IMR-90 (cell line): ENCODE data around the gene TEX261. TPM values are rescaled to one million over a fixed set of nuclear protein-coding genes. Genes with fewer than 3 reads are reported as not detected.

ENCODE experiments used
- ATAC-seq: fragments of 200-7000 bp; cut with Tn5 transposase; 2 replicates; pipeline ENCODE4 v1.9.1; 2020; ENCODE audit warnings: low read depth, mild to moderate bottlenecking, moderate library complexity
- BruUV-seq: library from RNA; stranded (reverse); fragments of 400-500 nt; replicated peaks from 2 replicates; lab custom pipeline; 2021; lab: Mats Ljungman, UMichigan
- CTCF ChIA-PET: fragments of 300-600 bp; formaldehyde crosslinking; extraction: SDS; loops from one replicate; lab custom pipeline; 2021; ENCODE audit warnings: antibody characterized with exemption; lab: Yijun Ruan, JAX
- POLR2A ChIA-PET: fragments of 300-600 bp; sonication (Branson Sonifier 250); formaldehyde crosslinking; loops from one replicate; lab custom pipeline; 2022; ENCODE audit warnings: antibody characterized with exemption; ENCODE audit not compliant: unreplicated experiment; lab: Charles Lee
- DNase-seq: peaks from one replicate; pipeline ENCODE4 v3.0.0; 2013
- H2AFZ ChIP-seq: replicated peaks from 2 replicates; pipeline ENCODE3; 2013; ENCODE audit warnings: low read length, mild to moderate bottlenecking; ENCODE audit not compliant: poor library complexity
- H2AK5ac ChIP-seq: 2 replicates; pipeline ENCODE4 v1.6.1; 2013; ENCODE audit warnings: low read depth, low read length, inconsistent platforms
- H2AK9ac ChIP-seq: replicated peaks from 2 replicates; pipeline ENCODE3; 2013; ENCODE audit warnings: mild to moderate bottlenecking, low read depth, low read length, moderate library complexity; ENCODE audit not compliant: poor library complexity
- H2BK120ac ChIP-seq: 2 replicates; pipeline ENCODE4 v1.6.1; 2013; ENCODE audit warnings: low read depth, low read length, inconsistent platforms
- H2BK15ac ChIP-seq: 3 replicates; pipeline ENCODE4 v1.6.1; 2013; ENCODE audit warnings: low read depth, low read length, inconsistent platforms
- H2BK20ac ChIP-seq: 2 replicates; pipeline ENCODE4 v1.6.1; 2013; ENCODE audit warnings: low read depth, mild to moderate bottlenecking, inconsistent platforms, low read length, moderate library complexity
- H2BK5ac ChIP-seq: 2 replicates; pipeline ENCODE4 v1.6.1; 2013; ENCODE audit warnings: mild to moderate bottlenecking, low read depth, low read length, inconsistent platforms; ENCODE audit not compliant: poor library complexity, severe bottlenecking
- H3K14ac ChIP-seq: replicated peaks from 2 replicates; pipeline ENCODE4 v1.6.1; 2013; ENCODE audit warnings: low read depth, low read length, inconsistent platforms
- H3K18ac ChIP-seq: 2 replicates; pipeline ENCODE4 v1.6.1; 2013; ENCODE audit warnings: low read depth, low read length, control low read depth
- H3K23ac ChIP-seq: 2 replicates; pipeline ENCODE4 v1.6.1; 2013; ENCODE audit warnings: low read depth, low read length, inconsistent platforms
- H3K27ac ChIP-seq: 2 replicates; pipeline ENCODE4 v1.5.1; 2013; ENCODE audit warnings: mild to moderate bottlenecking, control low read depth, low read length; ENCODE audit not compliant: insufficient read depth
- H3K27me3 ChIP-seq: 2 replicates; pipeline ENCODE4 v1.6.1; 2013; ENCODE audit warnings: low read length; ENCODE audit not compliant: control insufficient read depth, insufficient read depth
- H3K36me3 ChIP-seq: 2 replicates; pipeline ENCODE4 v1.6.1; 2013; ENCODE audit warnings: low read length, mixed read lengths; ENCODE audit not compliant: control insufficient read depth, insufficient read depth
- H3K4ac ChIP-seq: 2 replicates; pipeline ENCODE4 v1.6.1; 2013; ENCODE audit warnings: low read depth, low read length, inconsistent platforms
- H3K4me1 ChIP-seq: 2 replicates; pipeline ENCODE4 v1.6.1; 2013; ENCODE audit warnings: low read length, mixed read lengths; ENCODE audit not compliant: control insufficient read depth, insufficient read depth
- H3K4me2 ChIP-seq: 2 replicates; pipeline ENCODE4 v1.6.1; 2013; ENCODE audit warnings: low read depth, mild to moderate bottlenecking, control low read depth, low read length, moderate library complexity
- H3K4me3 ChIP-seq: 2 replicates; pipeline ENCODE4 v1.5.1; 2013; ENCODE audit warnings: low read depth, mild to moderate bottlenecking, control low read depth, low read length, moderate library complexity; ENCODE audit not compliant: insufficient read depth
- H3K56ac ChIP-seq: 2 replicates; pipeline ENCODE4 v1.6.1; 2013; ENCODE audit warnings: low read length, inconsistent platforms; ENCODE audit not compliant: insufficient read depth; ENCODE audit errors: extremely low read depth
- H3K79me1 ChIP-seq, 2 experiments: 2 replicates each; pipeline ENCODE4 v1.6.1; 2013; ENCODE audit warnings: low read length in 2 of 2, inconsistent platforms in 1 of 2, low read depth in 1 of 2
- H3K9ac ChIP-seq: 2 replicates; pipeline ENCODE4 v1.6.1; 2013; ENCODE audit warnings: low read depth, low read length, control low read depth
- H3K9me1 ChIP-seq: 2 replicates; pipeline ENCODE4 v1.6.1; 2013; ENCODE audit warnings: low read length, inconsistent platforms; ENCODE audit not compliant: insufficient read depth
- H3K9me3 ChIP-seq: 2 replicates; pipeline ENCODE4 v1.6.1; 2013; ENCODE audit warnings: low read length; ENCODE audit not compliant: control insufficient read depth, insufficient read depth
- H4K20me1 ChIP-seq: 2 replicates; pipeline ENCODE4 v1.6.1; 2013; ENCODE audit warnings: low read length, inconsistent platforms; ENCODE audit not compliant: insufficient read depth
- H4K5ac ChIP-seq: 2 replicates; pipeline ENCODE4 v1.6.1; 2013; ENCODE audit warnings: mild to moderate bottlenecking, low read depth, low read length, control low read depth
- H4K8ac ChIP-seq, 2 experiments: 2 replicates each; pipeline ENCODE4 v1.6.1; 2013; ENCODE audit warnings: low read depth in 2 of 2, low read length in 2 of 2, control low read depth in 1 of 2, inconsistent platforms in 1 of 2
- H4K91ac ChIP-seq: 2 replicates; pipeline ENCODE4 v1.6.1; 2013; ENCODE audit warnings: low read depth, low read length, inconsistent platforms; ENCODE audit not compliant: insufficient read depth
- FOS ChIP-seq: fragments of 150-350 bp; IDR thresholded peaks from 2 replicates; pipeline ENCODE4 v1.6.1; 2016; ENCODE audit warnings: low read depth, low read length
- WGBS, 2 experiments: methylation state at CpG; one replicate each; pipeline versions ENCODE4 v1.1.5 to v1.1.7; 2013; ENCODE audit warnings: missing lambda C conversion rate in 2 of 2; ENCODE audit not compliant: insufficient read length in 1 of 2; ENCODE audit errors: extremely low coverage in 2 of 2; 5-methylcytosine and 5-hydroxymethylcytosine counted together
- dilution Hi-C: fragments of 300-500 bp; cut with HindIII; formaldehyde crosslinking; loops from one replicate; pipeline ENCODE4 v1.14.3; 2018; ENCODE audit warnings: low sequenced_read_pairs; ENCODE audit not compliant: unreplicated experiment
- in situ Hi-C: fragments of 300-500 bp; cut with MboI; formaldehyde crosslinking; loops from 3 replicates; pipeline ENCODE4 v1.14.3; 2019; ENCODE audit warnings: low sequenced_read_pairs, inconsistent platforms, mixed read lengths
- intact Hi-C: fragments of 100-400 bp; cut with micrococcal nuclease; formaldehyde crosslinking; loops from 2 replicates; pipeline ENCODE4 v1.10.0; 2022
- polyA plus RNA-seq, 3 experiments: library from polyadenylated mRNA; depleted of rRNA; stranded (reverse); fragments of >200 nt; gene quantifications; 2 replicates each; pipeline ENCODE4 v1.2.3, GENCODE V29; 2012; ENCODE audit warnings: low replicate concordance in 1 of 3
- total RNA-seq: library from RNA; depleted of rRNA; stranded (reverse); fragments of >200 nt; gene quantifications from 2 replicates; pipeline ENCODE4 v1.2.3, GENCODE V29; 2012

The TEX261 gene
- total and polyA plus RNA-seq, 2 of the 4 experiments (the other 2 are of a cell fraction), result 26.3 to 69.8 TPM

DNA sequence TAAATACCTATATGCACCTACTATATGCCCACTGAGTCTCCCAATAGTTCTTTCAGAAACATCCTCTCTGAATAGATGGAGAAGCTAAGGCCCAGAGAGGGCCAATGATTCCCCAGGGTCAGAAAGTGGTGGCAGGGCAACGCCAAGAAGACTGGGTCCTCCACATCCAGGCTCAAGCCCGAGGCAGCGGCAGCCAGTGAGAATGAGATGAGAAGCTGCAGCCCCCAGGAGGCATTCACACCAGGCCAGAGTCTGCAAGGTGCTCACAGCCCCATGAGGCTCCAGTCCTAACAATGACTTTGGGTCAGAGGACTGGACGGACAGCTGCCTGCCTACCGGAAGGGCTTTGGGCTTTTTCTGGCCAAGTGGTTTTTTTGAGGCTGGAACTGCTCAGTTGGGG is 3.5 kb downstream of the TEX261 start:
- no peak overlapping the region for H2BK20ac ChIP-seq
- no peak overlapping the region for H3K23ac ChIP-seq
- H4K91ac ChIP-seq, result no peak overlapping the region
- DNase-seq, result no peak
- no peaks in the 10 kb centered on the region for H3K9me3 ChIP-seq
- peaks cover 11% of the 10 kb centered on the region for H3K4me1 ChIP-seq
- BruUV-seq, result no TSS peak
- in situ Hi-C loops, result no loop called here
- H3K9me1 ChIP-seq, result peaks cover 10% of the 10 kb centered on the region; the same call in 1 of the 2 replicates
- POLR2A ChIA-PET, result no interaction called here
- no peaks in the 10 kb centered on the region for H3K27me3 ChIP-seq
- H2AK5ac ChIP-seq, result no peak overlapping the region
- peaks cover 21% of the 10 kb centered on the region for H4K20me1 ChIP-seq
- no peak for TF ChIP-seq FOS
- no peak overlapping the region for H4K8ac ChIP-seq
- WGBS, 2 experiments, result 100% methylated on average over 4 of the region's 5 CpGs; no CpG with 5 or more reads in 1 of the 2 experiments
- H3K56ac ChIP-seq, result no peak overlapping the region
- H2AFZ ChIP-seq, result no peak overlapping the region
- no peak overlapping the region for H3K14ac ChIP-seq
- no peak for ATAC-seq
- no peak overlapping the region for H3K4me3 ChIP-seq
- H3K36me3 ChIP-seq, result peaks cover 43% of the 10 kb centered on the region
- H3K27ac ChIP-seq, result no peak overlapping the region
- CTCF ChIA-PET, result no interaction called here
- no peak overlapping the region for H2BK15ac ChIP-seq
- peaks cover 18 to 32% of the 10 kb centered on the region in 2 experiments for H3K79me1 ChIP-seq
- no peak overlapping the region for H3K4me2 ChIP-seq
- H2BK120ac ChIP-seq, result no peak overlapping the region
- no peak overlapping the region for H4K5ac ChIP-seq
- no peak overlapping the region for H2BK5ac ChIP-seq
- no peak overlapping the region for H3K18ac ChIP-seq
- dilution Hi-C loops, result no loop called here
- H3K4ac ChIP-seq, result no peak overlapping the region
- no peak overlapping the region for H2AK9ac ChIP-seq
- no peak overlapping the region for H3K9ac ChIP-seq
- intact Hi-C loops, result no loop called here
